NCI-H146 treated with DMSO at 0.1 percent for 48 hours (cell line): Measurements from ENCODE around the gene CDH5.

Experiments
- DNase-seq: peaks from one replicate; lab custom pipeline; 2025; ENCODE audit not compliant: unreplicated experiment; lab: John Stamatoyannopoulos, UW

CDH5 gene

DNA sequence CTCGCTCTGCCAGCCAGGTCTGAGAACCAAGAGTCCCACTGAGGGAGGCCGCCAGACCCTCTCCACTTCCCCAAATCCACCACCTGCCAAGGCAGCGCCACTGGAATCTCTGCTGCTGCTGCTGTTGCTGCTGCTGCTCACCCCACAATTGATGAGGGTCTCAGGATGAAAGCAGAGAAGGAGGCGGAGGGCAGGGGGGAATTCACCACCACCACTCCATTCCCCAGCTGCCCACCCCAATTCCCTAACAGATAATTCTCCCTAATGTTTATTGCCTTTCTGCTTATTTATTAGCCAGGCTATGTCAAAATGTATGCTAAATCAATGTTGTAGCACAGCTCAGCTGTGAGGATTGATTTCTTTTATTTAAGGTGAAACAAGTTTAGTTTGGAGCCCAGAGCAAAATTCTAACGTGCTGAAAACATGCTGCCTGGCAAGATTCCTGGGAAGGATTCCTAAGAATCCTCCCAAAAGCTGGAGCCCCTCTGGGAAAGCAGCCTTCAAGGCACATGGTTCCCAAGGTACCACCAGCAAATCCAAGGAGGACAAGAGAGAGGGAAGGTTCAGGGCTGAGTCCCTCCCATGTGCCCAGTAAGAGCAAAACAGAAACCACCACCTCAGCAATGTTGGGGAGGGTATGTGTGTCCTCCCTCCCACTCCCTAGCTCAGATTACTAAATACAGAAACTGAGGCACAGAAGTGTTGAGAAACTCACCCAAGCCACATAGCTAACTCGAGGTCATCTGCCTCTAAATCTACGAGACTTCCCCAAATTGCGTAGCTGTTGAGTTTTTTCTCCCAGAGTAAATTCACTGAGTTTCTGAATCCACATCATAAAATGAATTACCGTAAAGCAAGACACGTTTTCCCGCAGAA is 12.2 kb upstream of the CDH5 start:
- DNase-seq = no peak

DNA sequence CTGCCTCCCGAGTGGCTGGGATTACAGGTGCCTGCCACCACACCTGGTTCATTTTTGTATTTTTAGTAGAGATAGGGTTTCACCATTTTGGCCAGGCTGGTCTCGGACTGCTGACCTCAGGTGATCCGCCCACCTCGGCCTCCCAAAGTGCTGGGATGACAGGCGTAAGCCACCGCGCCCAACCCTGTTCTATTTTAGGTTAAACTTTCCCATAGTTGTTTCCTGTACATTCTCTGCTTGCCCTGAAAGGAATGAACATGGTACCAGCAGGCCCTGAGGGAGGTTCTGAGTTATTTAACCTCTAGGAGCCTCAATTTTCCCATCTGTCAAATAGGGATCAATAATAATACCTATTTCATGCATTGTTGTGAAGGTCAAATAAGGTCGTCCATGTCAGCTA is 11.0 kb upstream of the CDH5 start:
- no peak for DNase-seq

GRCh38 chr16:66357523-66357928 is 9.0 kb upstream of the CDH5 start:
- DNase-seq = peak; percentile 45

- no peak for DNase-seq
These were observed 8.3 kb upstream of the CDH5 start for GRCh38 chr16:66358231-66358630.

DNA sequence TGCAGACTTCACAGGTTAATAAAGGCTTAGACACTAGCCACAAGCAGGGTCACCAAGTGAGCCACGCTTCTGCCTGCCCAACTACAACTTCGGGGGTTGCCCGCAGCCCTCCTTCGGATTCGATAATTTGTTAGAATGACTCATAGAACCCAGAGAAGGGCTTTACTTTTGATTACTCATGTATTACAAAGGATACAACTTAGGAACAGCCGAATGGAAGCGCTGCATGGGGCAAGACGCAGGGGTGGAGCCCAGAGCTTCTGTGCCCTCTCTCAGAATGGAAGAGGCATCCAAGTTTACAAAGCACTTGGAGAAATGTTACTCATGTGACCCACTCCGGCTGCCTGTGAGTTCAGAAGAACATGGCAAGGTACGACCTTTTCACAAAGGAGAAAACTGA is 7.5 kb upstream of the CDH5 start:
- DNase-seq = no peak

DNA sequence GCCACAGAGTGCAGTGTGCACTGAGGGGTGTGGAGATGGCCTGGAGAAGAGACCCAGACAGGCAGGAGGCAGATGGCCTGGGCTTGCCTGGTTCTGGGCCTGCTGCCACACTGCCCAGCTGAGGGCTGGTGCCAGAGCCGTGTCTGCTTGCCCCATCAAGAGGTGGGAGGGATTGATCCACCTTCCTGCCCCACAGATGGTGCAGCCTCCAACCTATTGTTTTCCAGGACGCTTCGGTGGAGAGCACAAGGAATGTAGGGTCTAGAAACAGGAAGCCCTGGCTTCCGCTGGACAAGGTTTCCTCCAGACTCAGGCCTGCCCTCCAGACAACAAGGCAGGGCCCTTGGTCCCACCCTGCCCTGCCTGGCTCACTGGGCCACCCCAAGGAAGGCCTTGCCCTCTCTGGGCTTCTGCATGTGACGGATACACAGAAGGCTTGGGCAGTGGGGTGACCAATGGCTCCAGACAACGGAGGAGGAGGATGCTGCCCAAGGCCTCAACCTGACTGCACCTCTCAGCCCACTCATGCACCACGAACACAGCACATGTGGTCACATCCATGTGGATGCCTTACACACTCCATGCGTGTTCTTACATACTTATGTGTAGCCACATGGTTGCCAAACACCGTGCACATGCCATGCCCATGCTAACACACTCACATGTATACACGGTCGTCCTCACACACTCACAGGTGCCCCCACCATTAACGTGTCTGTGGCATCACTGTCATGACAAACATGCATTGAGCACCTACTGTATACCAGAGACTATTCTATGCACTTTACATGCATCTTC is 6.5 kb upstream of the CDH5 start:
- no peak for DNase-seq

DNA sequence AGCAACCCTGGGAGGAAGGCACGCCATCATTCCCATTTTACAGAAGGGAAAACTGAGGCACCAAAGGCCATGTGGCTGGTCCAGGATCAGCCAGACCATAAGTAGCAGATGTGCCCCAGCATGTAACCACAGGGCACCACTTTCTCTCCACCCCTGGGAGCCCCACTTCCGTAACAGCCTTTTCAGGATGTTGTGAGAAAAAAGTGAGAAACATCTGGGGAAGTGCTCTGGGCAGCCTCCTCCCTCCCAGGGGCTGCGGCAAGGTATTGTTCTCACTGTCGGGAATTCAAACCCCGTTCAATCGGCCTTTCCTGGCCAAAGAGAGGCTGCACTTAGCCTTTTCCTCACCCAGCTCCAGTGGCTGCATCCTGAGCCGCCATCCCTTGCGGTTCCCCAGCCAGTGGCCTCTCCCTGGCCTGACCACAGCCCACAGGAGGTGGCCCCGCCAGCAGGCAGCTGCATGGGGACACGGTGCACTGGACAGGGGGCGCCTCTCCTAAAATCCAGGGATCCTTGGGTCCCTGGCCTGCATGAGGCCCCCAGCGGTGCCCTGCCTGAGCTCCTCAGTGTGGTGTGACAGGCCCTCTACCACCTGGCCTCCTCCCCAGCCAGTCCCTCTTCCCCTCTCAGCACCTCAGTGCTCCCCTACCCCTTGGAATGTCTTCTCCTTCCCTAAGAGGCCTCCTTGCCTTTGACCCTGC is 5.7 kb upstream of the CDH5 start:
- no peak for DNase-seq

DNA sequence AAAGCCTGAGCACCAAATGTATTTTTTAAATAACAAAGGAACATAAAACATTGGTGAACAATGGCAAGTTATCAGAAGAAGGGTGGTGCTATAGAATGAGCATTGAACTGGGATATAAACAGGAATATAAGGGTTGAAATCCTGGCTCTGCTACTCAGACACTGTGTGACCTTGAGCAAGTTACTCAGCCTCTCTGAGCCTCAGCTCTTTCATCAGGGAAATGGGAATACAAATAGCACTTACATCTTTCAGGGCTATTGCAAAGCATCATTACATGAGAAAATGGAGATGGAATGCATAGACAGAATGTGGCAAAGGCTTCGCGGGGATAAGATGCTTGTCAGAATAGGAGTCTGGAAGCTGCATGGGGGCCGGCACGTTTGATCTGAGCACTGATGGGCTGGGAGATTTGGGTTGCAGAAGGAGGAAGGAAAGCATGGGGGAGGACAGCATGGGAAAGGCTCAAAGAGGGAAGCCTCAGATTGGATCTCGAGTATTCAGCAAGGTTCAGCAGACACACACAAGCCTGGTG is 4.8 kb upstream of the CDH5 start:
- no peak for DNase-seq

GRCh38 chr16:66363211-66363777 is 3.2 kb upstream of the CDH5 start:
- no peak for DNase-seq

DNA sequence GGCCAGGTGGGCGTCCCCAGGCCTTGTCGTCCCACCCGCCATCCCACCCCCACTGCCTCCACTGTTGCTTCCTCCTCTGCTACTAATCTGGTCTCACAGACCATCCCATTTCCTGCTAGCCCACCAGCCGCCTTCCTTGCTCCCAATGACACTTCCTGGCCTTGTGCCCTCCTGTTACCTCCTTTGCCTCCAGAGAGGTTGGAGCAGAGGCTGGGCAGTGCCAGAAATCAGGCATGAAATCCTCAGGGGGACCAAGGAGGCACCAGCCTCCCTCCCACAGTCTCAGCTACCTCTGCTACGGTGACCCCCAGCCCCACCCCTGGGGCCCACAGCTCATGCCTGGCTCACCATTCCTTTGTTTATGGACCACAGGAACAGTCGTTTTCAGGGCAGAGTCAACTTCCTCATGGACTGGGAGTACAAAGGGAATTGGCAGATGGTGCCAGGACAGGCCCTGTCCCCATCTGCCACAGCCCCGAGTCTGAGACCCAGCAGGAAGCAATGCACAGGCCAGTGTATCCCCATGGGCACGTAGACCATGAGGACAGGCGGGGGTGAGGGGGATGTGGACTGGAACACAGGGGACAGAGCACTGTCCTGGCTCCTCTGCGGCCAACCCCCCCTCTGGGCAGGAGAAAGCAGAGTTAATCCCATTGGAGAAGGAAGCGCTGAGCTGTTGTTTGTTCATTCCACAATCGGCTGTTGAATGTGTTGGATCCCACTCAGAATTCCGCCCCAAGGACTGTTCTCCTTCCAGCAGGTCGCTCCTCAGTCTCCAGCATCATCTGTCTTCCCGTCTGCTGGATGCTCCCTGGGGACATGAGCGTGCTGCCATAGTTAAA is 2.2 kb upstream of the CDH5 start:
- no peak for DNase-seq

GRCh38 chr16:66364959-66365306 is 1.6 kb upstream of the CDH5 start:
- DNase-seq = no peak

DNA sequence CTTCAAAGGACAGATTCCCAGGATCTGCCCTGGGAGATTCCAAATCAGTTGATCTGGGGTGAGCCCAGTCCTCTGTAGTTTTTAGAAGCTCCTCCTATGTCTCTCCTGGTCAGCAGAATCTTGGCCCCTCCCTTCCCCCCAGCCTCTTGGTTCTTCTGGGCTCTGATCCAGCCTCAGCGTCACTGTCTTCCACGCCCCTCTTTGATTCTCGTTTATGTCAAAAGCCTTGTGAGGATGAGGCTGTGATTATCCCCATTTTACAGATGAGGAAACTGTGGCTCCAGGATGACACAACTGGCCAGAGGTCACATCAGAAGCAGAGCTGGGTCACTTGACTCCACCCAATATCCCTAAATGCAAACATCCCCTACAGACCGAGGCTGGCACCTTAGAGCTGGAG is 840 bp upstream of the CDH5 start:
- DNase-seq = no peak

DNA sequence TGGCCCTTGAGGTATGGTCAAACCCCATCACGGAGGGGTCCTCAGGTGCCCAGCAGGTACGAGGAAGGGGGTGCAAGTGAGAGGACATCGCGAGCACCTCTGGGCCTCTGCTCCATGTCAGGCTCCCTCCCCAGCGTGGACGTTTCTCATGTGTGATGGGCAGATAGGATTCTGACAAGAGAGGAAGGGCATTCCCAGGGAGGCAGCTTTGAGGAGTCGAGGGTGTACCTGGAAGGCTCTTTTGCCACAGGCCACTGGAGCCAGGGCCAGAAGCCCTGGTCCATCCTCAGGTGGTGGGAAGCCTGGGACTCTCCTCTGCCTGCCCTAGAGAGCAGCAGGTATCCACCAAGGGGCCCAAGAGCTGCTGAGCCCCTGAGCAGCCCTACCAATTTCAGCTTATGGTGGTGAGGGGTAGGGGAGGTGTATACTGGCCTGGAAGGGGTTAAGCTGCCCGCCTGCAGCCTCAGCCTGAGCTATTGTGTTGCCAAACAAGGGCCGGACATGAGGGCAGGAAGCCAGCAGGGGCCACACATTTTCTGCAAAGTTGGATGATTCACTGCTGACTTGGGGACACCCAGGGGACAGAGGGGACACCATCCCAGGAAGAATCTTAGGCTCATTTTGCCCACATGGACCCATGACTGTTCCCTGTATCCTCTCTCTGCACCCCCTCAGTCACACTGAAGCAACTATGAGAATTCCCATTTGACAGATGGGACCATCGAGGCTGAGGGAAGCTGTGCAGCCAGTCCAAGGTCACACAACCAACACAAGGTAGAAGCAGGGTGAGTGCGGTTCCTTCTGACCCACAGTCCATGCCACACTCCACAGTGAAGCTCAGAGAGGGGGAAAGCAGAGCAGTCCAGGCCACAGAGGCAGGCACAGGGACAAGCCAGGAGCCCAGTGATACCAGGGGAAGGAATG is 1.7 kb downstream of the CDH5 start:
- DNase-seq = no peak

GRCh38 chr16:66369055-66369592 is 2.6 kb downstream of the CDH5 start:
- DNase-seq = no peak

GRCh38 chr16:66370786-66371684 is 4.5 kb downstream of the CDH5 start:
- DNase-seq = no peak

DNA sequence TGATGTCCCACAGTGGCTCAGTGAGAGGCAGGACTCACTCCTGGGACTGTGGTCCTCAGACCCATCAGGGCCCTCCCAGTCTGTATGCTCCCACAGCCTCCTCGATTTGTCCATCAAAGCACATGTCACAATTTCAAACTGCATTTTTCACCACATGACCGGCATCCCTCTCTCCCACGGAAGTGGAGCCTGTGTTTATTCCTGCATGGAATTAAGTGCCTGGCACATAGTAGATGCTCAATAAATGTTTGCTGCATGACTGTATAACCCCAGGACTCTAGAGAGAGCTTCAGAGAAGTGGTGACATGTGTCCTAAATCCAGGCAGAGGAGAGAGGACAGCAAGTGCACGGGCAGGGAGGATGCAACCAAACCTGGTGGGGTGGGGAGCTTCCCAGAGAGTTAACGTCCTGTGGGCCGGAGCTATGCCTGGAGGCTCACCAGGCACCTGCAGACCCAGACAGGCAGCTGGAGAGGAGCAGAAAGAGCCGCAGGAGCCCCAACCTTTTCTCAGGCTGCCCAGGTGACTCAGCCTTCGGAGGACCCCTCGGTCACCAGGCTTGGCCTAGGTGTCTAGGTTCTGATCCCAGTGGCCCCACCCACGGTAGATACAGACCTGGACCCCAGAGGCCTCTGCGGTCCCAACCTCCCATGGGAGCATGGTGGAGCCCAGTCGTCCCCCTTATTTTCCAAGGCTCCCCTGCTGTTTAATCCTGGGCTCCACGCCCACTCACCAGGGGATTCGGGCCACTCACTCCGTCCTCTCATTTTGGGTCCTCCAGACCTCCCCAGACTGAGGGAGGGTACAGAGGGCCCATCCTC is 5.8 kb downstream of the CDH5 start:
- DNase-seq = no peak

DNA sequence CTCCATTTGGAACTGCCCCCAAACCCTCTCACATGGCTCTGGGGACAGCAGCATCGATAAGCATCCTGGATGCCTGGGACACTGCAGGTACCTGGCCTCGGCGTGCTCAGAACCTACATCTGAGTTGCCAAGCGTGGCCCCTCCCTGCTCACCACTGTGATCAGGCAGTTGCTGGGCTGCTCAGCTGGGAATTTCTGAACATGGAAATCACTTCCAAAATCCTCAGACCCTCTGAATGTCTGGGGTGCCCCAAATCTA is 6.3 kb downstream of the CDH5 start:
- no peak for DNase-seq
